ENCODE results near the gene RAB6B.

- TF ChIP-seq CTCF (IDR thresholded peaks at IDR 0.05; ENCODE audit: low read depth, low read length) (no peak), EZH2phosphoT487 (IDR thresholded peaks at IDR 0.05; ENCODE audit: low read depth) (no peak)
Measured at GRCh38 chr3:133868758-133869475, 26.8 kb downstream of the RAB6B start.

Data from OCI-LY3 (cell line).